Measurements from ENCODE around the gene C1orf198.

Gene C1orf198

GRCh38 chr1:230807029-230807428 is 61.3 kb downstream of the C1orf198 start:
- DNase-seq = no peak

GRCh38 chr1:230806552-230806951 is 61.8 kb downstream of the C1orf198 start:
- no peak for DNase-seq

GRCh38 chr1:230804396-230804795 is 63.9 kb downstream of the C1orf198 start:
- no peak for DNase-seq

GRCh38 chr1:230800891-230801840 is 67.2 kb downstream of the C1orf198 start:
- no peak for DNase-seq

- DNase-seq = no peak
Measured at GRCh38 chr1:230798491-230798890, 69.8 kb downstream of the C1orf198 start.

- peak; percentile 13 for DNase-seq
Measured at GRCh38 chr1:230797942-230798365, 70.4 kb downstream of the C1orf198 start.

- no peak for DNase-seq
Measured at GRCh38 chr1:230797376-230797920, 70.9 kb downstream of the C1orf198 start.

GRCh38 chr1:230796626-230797025 is 71.7 kb downstream of the C1orf198 start:
- DNase-seq = no peak

GRCh38 chr1:230794871-230795605 is 73.3 kb downstream of the C1orf198 start:
- no peak for DNase-seq

GRCh38 chr1:230794431-230794830 is 73.9 kb downstream of the C1orf198 start:
- DNase-seq = no peak

- no peak for DNase-seq
Measured at GRCh38 chr1:230793463-230793745, 74.9 kb downstream of the C1orf198 start.

- DNase-seq = no peak
Measured at GRCh38 chr1:230792691-230793462, 75.4 kb downstream of the C1orf198 start.

GRCh38 chr1:230791986-230792564 is 76.2 kb downstream of the C1orf198 start:
- DNase-seq = no peak

GRCh38 chr1:230790026-230790425 is 78.3 kb downstream of the C1orf198 start:
- DNase-seq = no peak

GRCh38 chr1:230788561-230789275 is 79.6 kb downstream of the C1orf198 start:
- DNase-seq = no peak

GRCh38 chr1:230787471-230787870 is 80.8 kb downstream of the C1orf198 start:
- DNase-seq = no peak

All from CD4-positive, alpha-beta T cell treated with Interleukin-17A for 1 hour (primary cell).